Gastroesophageal sphincter (tissue), 3 donors: ENCODE measurements around the gene SLC7A10.

ENCODE experiments used
- POLR2AphosphoS5 ChIP-seq: sonication (generic); formaldehyde crosslinking; IDR thresholded peaks from one replicate; pipeline ENCODE4 v1.6.1; 2017; ENCODE audit warnings: antibody characterized with exemption
- TF ChIP-seq, protein P1 (sequence below), 4 experiments: fragments of 200-600 bp in 2 of 4; fragments of 450-650 bp in 2 of 4; sonication (generic) in 1 of 4; IDR thresholded peaks; one replicate each; pipeline ENCODE4 v1.5.1; 2017 to 2019; ENCODE audit warnings: antibody characterized with exemption in 4 of 4, mild to moderate bottlenecking in 2 of 4, moderate library complexity in 2 of 4

DNA sequence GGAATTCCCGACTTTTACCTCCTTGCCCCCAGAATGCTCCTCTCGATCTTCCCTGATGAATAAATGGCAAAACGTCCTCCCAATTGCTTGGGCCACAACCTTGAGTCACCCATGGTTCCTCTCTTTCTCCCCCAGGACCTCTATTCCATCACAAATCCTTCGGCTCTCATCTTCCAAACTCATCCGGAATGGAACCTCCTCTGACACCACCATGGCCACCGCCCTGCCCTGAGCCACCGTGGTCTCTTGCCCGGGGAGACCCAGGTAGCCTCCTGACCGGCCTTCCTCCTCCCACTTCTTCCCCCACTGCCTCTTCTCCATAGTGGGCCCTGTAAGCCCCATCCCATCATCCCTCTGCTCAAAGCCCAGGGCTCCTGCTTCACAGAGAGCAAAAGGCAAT is 4.9 kb downstream of the SLC7A10 start:
- TF ChIP-seq POLR2AphosphoS5 = no peak
- TF ChIP-seq, protein P1, sequence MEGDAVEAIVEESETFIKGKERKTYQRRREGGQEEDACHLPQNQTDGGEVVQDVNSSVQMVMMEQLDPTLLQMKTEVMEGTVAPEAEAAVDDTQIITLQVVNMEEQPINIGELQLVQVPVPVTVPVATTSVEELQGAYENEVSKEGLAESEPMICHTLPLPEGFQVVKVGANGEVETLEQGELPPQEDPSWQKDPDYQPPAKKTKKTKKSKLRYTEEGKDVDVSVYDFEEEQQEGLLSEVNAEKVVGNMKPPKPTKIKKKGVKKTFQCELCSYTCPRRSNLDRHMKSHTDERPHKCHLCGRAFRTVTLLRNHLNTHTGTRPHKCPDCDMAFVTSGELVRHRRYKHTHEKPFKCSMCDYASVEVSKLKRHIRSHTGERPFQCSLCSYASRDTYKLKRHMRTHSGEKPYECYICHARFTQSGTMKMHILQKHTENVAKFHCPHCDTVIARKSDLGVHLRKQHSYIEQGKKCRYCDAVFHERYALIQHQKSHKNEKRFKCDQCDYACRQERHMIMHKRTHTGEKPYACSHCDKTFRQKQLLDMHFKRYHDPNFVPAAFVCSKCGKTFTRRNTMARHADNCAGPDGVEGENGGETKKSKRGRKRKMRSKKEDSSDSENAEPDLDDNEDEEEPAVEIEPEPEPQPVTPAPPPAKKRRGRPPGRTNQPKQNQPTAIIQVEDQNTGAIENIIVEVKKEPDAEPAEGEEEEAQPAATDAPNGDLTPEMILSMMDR (IDR thresholded peaks at IDR 0.05) = no peak
